Osteoblast (primary cell): Measurements from ENCODE around the gene CDH4. TPM values are rescaled to one million over a fixed set of nuclear protein-coding genes. Genes with fewer than 3 reads are reported as not detected.

Experiments
- DNase-seq: peaks from one replicate; pipeline ENCODE4 v3.0.0; 2011; ENCODE audit warnings: low spot score, mixed read lengths; ENCODE audit not compliant: insufficient read length; ENCODE audit errors: missing footprints
- H2AFZ ChIP-seq: 2 replicates; pipeline ENCODE4 v1.6.0; 2011; ENCODE audit warnings: mild to moderate bottlenecking, low read length
- H3K27ac ChIP-seq: 2 replicates; pipeline ENCODE4 v1.5.1; 2011; ENCODE audit warnings: mild to moderate bottlenecking, low read depth, low read length, moderate library complexity
- H3K27me3 ChIP-seq: 2 replicates; pipeline ENCODE4 v1.6.0; 2012; ENCODE audit warnings: mild to moderate bottlenecking, control low read depth, inconsistent platforms, low read length, moderate library complexity; ENCODE audit not compliant: insufficient read depth
- H3K36me3 ChIP-seq: 2 replicates; pipeline ENCODE4 v1.5.1; 2011; ENCODE audit warnings: mild to moderate bottlenecking, low read length, control low read depth, moderate library complexity; ENCODE audit not compliant: insufficient read depth
- H3K4me1 ChIP-seq: 2 replicates; pipeline ENCODE4 v1.5.1; 2011; ENCODE audit warnings: mild to moderate bottlenecking, low read length, control low read depth, moderate library complexity; ENCODE audit not compliant: insufficient read depth
- H3K4me2 ChIP-seq: 2 replicates; pipeline ENCODE4 v1.6.0; 2011; ENCODE audit warnings: mild to moderate bottlenecking, low read length; ENCODE audit not compliant: insufficient read depth
- H3K4me3 ChIP-seq: fragments of 200-600 bp; sonication (generic); 3 replicates; pipeline ENCODE4 v1.5.1; 2012; ENCODE audit warnings: mild to moderate bottlenecking, low read length, inconsistent platforms; ENCODE audit not compliant: insufficient read depth
- H3K79me2 ChIP-seq: 2 replicates; pipeline ENCODE4 v1.6.0; 2012; ENCODE audit warnings: mild to moderate bottlenecking, low read length, control low read depth, inconsistent platforms; ENCODE audit not compliant: insufficient read depth
- H3K9me3 ChIP-seq: 2 replicates; pipeline ENCODE4 v1.5.1; 2011; ENCODE audit warnings: low read depth, low read length, control low read depth
- H4K20me1 ChIP-seq: 2 replicates; pipeline ENCODE4 v1.6.0; 2012; ENCODE audit warnings: mild to moderate bottlenecking, low read length, control low read depth; ENCODE audit not compliant: insufficient read depth
- total RNA-seq: library from RNA; depleted of rRNA; stranded (reverse); fragments of >200 nt; gene quantifications from 2 replicates; pipeline ENCODE4 v1.2.3, GENCODE V29; 2012
- TF ChIP-seq, protein P1 (sequence below): IDR thresholded peaks from 2 replicates; pipeline ENCODE4 v1.5.1; 2011; ENCODE audit warnings: mild to moderate bottlenecking, low read depth, low read length, moderate library complexity; ENCODE audit errors: extremely low read depth

Gene CDH4
- total RNA-seq, 1 donor: 1.1 TPM

- Histone ChIP-seq H3K27me3 (no peaks in the 10 kb centered on the region), H3K4me1 (no peaks in the 10 kb centered on the region), H3K4me2 (no peak overlapping the region), H2AFZ (no peak overlapping the region), H3K36me3 (no peaks in the 10 kb centered on the region), H4K20me1 (no peaks in the 10 kb centered on the region), H3K4me3 (no peak overlapping the region), H3K27ac (no peak overlapping the region), H3K79me2 (no peaks in the 10 kb centered on the region), H3K9me3 (no peaks in the 10 kb centered on the region)
- TF ChIP-seq, protein P1, sequence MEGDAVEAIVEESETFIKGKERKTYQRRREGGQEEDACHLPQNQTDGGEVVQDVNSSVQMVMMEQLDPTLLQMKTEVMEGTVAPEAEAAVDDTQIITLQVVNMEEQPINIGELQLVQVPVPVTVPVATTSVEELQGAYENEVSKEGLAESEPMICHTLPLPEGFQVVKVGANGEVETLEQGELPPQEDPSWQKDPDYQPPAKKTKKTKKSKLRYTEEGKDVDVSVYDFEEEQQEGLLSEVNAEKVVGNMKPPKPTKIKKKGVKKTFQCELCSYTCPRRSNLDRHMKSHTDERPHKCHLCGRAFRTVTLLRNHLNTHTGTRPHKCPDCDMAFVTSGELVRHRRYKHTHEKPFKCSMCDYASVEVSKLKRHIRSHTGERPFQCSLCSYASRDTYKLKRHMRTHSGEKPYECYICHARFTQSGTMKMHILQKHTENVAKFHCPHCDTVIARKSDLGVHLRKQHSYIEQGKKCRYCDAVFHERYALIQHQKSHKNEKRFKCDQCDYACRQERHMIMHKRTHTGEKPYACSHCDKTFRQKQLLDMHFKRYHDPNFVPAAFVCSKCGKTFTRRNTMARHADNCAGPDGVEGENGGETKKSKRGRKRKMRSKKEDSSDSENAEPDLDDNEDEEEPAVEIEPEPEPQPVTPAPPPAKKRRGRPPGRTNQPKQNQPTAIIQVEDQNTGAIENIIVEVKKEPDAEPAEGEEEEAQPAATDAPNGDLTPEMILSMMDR: no peak
- DNase-seq: no peak
Measured at GRCh38 chr20:61636531-61637116, 384.6 kb downstream of the CDH4 start.

GRCh38 chr20:61638802-61639585, 386.9 kb downstream of the CDH4 start:
- no peak overlapping the region for H3K4me3 ChIP-seq
- H2AFZ ChIP-seq: no peak overlapping the region
- no peaks in the 10 kb centered on the region for H3K79me2 ChIP-seq
- no peak overlapping the region for H3K4me2 ChIP-seq
- H3K27ac ChIP-seq: no peak overlapping the region
- no peak for DNase-seq
- H3K9me3 ChIP-seq: no peaks in the 10 kb centered on the region
- H4K20me1 ChIP-seq: no peaks in the 10 kb centered on the region
- TF ChIP-seq, protein P1: no peak
- H3K36me3 ChIP-seq: no peaks in the 10 kb centered on the region
- H3K27me3 ChIP-seq: no peaks in the 10 kb centered on the region
- no peaks in the 10 kb centered on the region for H3K4me1 ChIP-seq

GRCh38 chr20:61640131-61640870, 388.2 kb downstream of the CDH4 start:
- no peak for DNase-seq
- TF ChIP-seq, protein P1: no peak
- no peak overlapping the region for H2AFZ ChIP-seq
- H3K27me3 ChIP-seq: no peaks in the 10 kb centered on the region
- no peak overlapping the region for H3K4me2 ChIP-seq
- no peak overlapping the region for H3K4me3 ChIP-seq
- H3K36me3 ChIP-seq: no peaks in the 10 kb centered on the region
- no peaks in the 10 kb centered on the region for H3K9me3 ChIP-seq
- no peaks in the 10 kb centered on the region for H3K79me2 ChIP-seq
- no peaks in the 10 kb centered on the region for H3K4me1 ChIP-seq
- no peak overlapping the region for H3K27ac ChIP-seq
- no peaks in the 10 kb centered on the region for H4K20me1 ChIP-seq

DNA sequence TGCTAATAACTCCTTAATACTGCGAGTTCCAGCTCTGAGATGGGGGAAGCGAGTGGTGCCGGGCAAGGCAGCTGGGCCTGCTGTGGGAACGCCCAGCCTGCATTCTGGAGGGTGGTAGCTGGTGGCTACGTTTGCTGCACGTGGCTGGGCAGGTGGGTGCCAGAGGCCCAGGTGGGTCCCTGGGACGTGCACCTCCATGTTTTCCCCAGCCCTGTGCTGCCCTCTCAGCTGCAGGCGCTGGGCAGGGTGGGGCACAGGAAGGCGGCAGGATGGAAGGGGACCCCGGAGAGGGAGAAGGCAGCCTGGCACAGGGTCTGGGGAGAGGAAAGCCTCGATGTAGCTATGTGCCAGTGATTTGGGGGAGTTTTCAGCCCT, 388.8 kb downstream of the CDH4 start:
- H3K36me3 ChIP-seq: no peaks in the 10 kb centered on the region

More for the DNA sequence above, 388.8 kb downstream of the CDH4 start:
- no peaks in the 10 kb centered on the region for H3K9me3 ChIP-seq
- no peak overlapping the region for H3K4me2 ChIP-seq
- TF ChIP-seq, protein P1: no peak
- H3K4me1 ChIP-seq: no peaks in the 10 kb centered on the region
- H3K27me3 ChIP-seq: no peaks in the 10 kb centered on the region
- no peak overlapping the region for H2AFZ ChIP-seq
- no peak overlapping the region for H3K27ac ChIP-seq
- no peak for DNase-seq
- H3K79me2 ChIP-seq: no peaks in the 10 kb centered on the region
- H4K20me1 ChIP-seq: no peaks in the 10 kb centered on the region
- H3K4me3 ChIP-seq: no peak overlapping the region
